Stimulated activated CD4-positive, alpha-beta T cell treated with anti-CD3 and anti-CD28 coated beads, TNF-alpha, amount 100 ng/mL, for 4 hours (primary cell): ENCODE data around the gene CREBBP.
"Not testable (repeated sequence)": the region's sequence is repeated elsewhere in the genome, so short reads cannot be mapped to it uniquely, and the experiment has no call there.

Experiments
- DNase-seq, 3 experiments: peaks; one replicate each; pipeline ENCODE4 v3.0.0-alpha.2; 2020; ENCODE audit warnings: low read depth in 3 of 3

The CREBBP gene

DNA sequence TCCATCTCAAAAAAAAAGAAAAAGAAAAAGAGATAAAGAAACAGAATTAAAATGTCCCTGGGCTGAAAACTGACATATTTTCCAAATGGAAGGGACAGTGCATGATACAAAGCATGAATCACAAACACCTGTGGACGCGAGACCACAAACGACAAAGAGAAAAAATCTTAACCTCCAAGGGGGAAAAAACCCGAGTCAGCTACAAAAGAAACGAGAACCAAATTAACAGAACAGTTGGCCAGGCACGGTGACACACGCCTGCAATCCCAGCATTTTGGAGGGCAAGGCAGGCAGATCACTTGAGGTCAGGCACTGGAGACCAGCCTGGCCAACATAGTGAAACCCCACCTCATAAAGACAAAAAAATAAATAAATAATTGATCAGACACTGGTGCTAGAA, 165.1 kb downstream of the CREBBP start:
- DNase-seq, result no peak

DNA sequence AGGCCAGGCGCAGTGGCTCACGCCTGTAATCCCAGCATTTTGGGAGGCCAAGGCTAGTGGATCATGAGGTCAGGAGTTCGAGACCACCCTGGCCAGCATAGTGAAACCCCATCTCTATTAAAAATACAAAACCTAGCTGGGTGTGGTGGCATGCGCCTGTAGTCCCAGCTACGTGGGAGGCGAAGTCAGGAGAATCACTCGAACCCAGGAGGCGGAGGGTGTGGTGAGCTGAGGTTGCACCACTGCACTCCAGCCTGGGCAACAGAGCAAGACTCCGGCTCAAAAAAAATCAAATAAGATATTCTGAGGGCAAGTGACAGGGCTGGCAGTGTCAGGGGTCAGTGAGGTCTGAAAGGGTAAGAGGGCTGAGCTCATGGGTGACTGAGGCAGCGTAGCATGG, 166.1 kb downstream of the CREBBP start:
- not testable (repeated sequence) for DNase-seq

DNA sequence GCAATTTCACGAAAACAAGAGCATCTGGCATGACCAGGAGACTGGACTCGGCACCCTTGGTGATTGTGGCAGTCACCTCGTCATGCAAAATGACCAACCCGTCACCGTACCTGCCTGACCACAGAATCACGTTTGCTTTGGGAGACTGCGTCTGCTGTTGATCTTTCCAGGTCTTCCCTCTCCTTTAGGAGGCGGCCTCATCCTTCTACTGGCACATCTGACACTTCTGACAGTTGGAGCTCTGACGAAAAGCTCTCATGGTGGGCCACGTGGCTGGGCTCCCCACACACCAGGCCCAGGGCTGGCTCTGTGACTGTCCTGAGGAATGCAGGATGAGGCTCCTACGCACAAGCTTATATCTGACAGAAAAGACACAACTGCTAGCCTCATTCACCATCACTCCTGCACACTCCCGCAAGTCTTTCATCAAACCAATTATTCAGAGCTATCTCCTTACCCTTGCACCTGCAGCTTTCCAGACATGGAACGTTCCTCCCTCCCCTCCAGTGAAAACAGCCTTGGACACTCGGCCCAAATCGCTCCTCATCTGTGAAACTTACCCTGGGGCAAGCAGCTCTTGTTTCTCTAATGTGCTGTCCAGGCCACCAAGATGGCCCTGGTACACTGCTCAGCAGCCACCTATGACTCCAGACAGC, 166.8 kb downstream of the CREBBP start:
- no peak for DNase-seq

DNA sequence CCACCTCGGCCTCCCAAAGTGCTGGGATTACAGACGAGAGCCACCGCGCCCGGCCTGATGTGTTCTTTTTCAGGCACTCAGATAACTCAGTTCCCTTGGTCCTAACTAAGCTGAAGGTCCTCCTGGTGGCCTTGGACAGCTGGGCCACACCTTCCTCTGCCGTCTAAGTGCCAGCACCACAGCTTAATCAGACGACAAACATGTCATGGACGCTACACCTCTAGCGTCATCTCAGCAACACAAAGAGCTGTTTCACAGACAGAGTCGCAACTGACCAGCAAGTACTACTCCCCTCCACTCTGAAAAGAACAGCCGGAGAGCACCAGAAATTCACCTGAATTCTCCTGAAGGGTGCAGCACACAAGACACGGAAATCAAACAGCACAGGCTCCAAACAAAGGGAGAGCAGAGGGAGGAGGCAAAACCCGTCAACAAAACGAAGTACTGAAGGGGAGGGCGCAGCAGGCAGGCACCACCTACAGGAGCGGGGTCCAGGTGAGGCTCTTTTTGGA, 167.6 kb downstream of the CREBBP start:
- DNase-seq, result no peak

DNA sequence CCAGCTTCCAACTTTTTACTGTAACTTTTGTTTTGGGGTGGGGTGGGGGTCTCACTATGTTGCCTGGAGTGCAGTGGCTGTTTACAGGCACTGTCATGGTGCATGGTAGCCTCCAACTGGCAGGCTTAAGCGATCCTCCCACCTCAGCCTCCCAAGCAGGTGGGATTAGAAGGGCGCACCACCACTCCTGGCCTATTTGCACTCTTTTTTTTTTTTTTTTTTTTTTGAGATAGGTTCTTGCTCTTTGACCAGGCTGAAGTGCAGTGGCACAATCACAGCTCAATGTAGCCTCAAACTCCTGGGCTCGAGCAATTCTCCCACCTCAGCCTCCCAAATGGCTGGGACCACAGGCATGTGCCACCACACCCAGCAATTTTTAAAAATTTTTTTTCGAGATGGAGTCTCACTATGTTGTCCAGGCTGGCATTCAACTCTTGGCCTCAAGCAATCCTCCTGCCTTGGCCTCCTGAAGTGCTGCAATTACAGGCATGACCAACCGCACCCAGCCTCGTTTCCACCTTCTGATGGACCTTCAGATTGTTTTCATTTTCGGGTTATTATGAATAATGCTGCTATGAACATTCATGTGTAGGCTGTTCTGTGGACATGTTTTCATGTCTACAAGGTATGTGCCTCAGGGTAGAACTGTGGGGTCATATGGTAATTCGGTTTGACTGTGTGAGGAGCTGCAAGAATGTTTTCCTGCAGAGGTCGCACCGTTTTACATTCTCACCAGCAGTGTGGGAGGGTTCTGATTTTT, 174.1 kb downstream of the CREBBP start:
- no peak for DNase-seq

DNA sequence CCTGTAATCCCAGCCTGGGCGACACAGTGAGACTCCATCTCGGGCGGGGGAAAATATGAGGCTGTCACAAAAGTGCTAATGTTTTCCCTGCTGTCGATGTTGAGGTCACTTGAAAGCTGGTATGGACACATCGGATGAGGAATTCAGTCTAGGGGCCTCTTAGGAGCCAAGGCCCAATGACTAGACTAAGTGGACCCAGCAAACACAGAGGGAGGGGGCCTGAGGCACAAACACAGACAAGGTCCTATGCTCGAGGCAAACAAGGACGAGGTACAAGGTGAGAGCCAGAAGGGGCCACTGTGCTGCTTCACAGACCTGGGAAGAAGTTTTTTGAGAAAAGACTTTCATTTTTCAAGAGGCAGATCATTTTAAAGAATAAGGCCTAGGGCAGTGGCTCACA, 178.4 kb downstream of the CREBBP start:
- DNase-seq, result no peak

DNA sequence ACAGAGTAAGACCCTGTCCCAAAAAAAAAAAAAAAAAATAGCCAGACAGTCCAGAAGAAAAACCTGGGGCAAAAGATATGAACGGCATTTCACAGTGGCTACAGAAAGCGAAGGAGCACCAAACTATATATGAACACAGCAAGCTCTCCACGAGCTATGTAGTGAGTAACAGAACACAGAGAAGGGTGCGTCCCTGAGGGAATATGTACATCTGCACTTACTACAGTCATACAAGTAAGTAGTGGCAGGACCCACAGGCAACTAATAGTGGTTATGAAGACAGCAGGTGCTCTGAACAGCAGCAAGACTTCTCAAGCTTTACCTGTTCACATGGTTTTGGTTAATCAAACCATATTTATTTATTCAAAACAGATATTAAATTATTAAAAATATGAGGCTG, 179.0 kb downstream of the CREBBP start:
- no peak for DNase-seq

DNA sequence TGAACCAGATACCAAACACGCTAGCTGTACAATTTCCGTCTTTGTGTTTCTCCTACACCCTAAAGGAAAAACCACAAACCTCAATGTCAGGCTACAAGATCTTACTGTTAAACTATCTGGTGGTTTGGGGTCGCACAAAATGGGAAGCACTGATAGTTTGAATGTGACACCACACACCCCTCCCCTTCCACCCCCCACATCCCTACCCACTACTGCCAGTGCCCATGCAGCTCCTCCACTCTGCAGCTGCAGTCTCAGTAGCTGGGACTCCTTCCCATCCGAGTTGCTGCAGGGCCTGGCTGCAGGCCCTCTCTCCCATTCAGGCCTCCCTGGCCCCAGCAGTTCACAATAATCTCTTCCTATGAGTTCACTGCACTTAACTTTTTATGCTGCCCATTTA, 181.6 kb downstream of the CREBBP start:
- no peak for DNase-seq

DNA sequence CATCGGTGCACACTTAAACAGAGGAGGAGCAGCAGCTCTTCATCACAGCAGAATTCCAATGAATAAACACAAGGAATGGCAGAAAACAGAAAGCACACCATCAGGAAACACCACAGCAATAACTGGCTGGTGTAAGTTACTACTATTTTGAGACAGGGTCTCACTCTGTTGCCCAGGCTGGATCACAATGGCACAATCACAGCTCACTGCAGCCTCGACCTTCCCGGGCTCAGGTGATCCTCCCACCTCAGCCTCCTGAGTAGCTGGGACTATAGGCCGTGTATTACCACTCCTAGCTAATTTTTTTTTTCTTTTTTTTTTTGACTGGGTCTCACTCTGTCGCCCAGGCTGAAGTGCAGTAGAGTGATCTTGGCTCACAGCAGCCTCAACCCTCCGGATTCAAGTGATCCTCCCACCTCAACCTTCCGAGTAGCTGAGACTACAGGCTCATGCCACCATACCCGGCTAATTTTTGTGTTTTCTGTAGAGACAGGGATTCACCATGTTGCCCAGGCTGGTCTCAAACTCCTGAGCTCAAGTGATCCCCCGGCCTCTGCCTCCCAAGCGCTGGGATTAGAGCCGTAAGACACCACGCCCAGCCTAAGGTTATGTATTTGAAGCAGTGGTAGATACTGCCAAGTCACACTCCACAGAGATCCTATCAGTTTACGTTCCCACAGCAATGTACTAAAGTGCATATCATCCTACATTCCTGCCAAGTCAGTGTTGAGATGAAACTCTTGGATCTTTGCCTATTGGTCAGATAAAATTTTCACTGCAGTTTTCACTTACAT, 183.9 kb downstream of the CREBBP start:
- no peak for DNase-seq

DNA sequence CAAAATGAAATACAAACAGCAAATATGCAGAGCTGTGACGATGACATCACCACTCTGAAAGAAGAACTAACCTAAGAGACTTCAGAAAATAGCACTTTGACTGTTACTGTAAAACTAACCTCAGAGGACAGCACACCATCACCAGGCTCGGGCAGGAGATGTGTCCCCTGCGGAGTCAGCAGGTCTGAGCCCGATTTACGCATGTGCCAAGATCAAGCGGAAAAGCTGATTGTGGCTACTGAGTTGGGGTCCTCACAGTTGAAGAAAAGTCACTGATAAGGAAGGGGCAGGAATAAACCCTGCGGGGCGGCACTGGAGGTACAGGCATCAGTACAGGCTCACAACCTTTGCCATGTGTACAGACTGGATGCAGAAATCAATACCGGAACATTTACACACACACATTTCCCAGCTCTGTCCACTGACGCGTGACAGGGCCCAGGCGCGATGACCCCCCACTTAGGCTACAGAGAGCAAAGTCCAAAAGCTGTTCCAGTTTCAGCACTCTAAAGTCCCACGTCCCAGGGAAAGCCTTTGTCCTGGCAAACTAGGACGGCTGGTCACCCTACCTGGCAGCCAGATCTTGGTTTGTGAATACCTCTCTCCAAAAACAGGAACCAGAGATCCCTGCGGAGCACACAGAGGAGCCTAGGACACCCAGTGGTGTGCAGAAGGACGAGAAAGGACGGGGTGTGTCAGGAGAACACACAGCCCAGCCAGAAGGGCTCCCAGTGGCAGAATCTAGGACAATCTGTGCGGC, 184.7 kb downstream of the CREBBP start:
- no peak for DNase-seq

DNA sequence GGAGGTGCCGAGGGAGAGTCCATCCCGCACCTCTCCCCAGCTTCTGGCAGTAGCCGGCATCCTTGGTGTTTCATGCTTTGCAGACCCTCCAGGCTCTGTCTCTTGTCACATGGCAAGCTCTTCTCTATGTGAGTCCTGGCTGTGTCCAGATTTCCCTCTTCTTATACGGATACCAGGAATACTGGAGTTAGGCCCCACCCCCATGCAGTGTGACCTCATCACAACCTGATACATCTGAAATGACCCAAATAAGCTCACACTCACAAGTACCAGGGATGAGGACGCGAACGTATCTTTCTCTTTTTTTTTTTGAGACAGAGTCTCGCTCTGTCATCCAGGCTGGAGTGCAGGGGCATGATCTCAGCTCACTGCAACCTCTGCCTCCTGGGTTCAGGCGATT, 186.5 kb downstream of the CREBBP start:
- no peak for DNase-seq

DNA sequence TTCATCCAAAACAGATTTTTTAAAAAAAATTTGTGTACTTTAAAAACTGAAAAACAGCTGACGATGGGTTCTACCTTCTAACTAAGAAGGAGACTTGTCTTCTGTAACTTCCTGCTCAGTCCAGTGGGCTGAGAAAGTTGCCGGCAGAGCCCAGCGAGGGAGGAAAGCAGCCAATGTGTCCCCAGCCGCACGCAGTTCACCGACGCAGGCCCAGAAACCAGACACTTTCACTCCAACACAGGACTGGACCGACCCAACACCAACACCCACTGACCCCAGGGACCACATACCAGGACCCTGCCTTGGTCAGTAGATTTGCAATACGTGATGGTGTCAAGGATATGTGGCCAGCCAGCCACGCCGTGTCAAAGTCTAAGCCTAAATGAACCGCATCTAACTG, 188.8 kb downstream of the CREBBP start:
- DNase-seq, result no peak

DNA sequence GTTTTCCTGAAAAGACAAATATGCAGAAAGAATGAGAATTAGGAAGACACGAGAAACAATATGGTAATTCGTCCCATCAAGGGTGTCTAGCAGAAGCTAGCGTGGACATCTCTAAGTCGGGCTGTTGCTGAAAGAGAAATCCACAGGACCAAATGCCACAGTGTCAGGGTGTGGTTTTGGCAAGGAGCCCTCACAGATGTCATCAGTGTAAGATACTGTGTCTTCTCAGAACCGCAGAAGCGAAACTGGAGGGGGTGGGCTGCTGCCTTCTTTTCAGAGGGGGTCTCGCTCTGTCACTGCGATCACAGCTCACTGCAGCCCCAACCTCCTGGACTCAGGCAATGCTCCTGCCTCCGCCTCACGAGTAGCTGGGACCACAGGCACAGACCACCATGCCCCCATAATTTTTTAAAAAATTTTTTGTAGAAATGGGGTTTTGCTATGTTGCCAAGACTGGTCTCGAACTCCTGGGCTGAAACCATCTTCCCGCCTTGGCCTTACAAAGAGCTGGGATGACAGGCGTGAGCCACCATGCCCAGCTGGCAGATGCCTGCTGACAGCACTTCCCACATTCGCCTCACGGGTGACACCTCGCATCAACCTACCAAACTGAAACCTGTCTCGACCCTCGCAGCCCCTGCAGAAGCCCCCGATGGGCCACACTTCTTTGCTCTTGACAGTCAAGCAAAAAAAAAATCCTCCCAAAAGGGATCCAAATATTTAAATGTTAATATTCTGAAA, 189.4 kb downstream of the CREBBP start:
- no peak for DNase-seq

DNA sequence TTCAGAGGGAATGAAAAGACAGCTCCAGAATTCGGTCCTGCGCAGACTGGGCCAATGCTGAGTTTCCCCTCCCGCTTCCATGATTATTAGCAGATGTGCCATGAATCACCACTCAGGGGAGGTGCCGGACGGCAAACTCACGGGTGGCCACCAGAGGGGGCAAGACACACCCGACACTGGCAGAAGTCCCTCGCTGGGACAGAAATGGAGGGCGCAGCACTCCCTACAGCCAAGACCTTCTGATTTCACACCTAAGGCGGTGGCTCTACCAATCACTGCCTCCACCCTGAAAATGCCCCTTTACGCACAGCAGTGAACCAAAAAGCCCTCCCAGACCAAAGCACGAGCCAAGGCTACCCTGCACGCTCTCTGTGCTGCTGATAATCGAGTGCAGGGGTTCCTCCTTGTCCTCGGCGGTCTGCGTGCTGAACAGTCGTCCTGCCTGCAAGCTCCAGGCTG, 190.0 kb downstream of the CREBBP start:
- peak; percentile 69 to 71 (median 71) for DNase-seq

DNA sequence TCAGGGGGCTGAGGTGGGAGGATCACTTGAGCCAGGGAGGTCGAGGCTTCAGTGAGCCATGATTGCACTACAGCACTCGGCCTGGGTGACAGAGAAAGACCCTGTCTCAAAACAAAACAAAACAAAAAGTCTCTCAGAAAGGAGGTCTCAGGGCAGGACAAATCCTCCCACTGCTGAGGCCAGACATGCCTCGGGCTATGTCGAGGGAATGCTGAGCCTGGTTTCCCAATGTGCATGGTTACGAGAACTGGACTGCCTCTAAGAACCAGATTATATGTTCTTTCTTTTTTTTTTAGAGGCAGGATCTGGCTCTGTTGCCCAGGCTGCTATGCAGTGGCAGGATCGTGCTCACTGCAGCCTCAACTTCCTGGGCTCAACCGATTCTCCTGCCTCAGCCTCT, 190.8 kb downstream of the CREBBP start:
- DNase-seq, result no peak

DNA sequence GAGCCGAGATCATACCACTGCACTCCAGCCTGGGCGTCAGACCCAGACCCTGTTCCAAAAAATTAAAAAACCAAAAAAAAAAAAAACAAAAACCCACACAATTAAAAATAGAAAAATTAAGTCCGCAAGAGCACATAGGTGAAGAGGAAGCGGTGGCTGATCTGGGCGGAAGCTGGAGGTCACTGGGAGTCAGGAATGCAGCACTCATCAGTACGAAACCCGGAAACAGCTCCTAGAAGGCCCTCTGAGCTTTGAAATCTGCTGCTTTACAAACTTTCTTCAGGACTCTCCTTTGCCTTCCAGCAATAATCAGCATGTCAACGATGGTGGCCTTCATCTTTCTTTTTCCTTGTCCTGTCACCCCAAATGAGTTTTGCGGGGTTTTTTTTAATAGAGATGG, 192.7 kb downstream of the CREBBP start:
- no peak for DNase-seq

DNA sequence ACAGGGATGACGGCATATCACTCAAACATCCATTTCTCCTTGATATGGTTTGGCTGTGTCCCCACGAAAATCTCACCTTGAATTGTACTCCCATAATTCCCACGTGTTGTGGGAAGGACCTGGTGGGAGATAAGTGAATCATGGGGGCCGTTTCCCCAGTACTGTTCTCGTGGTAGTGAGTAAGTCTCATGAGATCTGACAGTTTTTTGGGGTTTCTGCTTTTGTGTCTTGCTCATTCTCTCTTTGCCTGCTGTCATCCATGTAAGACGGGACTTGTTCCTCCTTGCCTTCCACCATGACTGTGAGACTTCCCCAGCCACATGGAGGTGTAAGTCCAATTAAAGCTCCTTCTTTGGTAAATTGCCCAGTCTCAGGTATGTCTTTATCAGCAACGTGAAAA, 193.5 kb downstream of the CREBBP start:
- DNase-seq, result no peak

DNA sequence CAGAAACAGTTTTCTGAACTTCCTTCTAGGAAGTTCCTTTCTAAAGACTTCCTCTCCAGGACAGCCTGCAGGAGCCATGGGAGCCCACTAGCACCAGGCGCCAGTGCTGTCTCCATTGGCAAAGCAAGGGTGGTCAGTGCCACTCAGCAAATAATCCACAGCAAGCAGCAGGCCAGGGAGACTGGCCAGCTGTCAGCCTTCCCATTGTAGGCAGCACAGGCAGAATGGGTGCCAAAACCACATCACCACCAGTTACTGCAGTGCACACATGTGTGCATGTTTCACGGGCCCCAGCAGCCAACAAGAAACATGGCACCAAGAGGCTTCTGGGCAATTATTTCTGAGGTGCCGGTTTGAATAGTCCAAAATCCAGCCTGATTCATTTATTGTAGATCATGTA, 199.3 kb downstream of the CREBBP start:
- DNase-seq, result no peak

DNA sequence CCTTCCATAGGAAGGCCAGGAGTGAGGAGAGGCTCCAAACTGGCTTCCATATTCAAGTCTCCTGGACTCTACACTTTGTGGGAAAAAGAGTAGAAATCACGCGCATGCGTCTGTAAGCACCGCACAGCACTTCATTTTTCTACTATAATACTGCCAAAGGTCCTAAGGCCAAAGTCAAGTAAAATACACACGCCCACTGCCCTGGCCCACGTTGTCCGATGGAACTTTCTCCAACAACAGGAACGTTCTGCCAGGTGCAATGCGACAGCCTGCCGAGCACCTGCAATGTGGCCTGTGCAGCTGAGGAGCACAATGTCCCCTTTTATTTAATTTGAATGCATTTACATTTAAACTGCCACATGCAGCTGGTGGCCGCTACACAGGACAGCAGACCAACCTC, 202.5 kb downstream of the CREBBP start:
- no peak for DNase-seq

DNA sequence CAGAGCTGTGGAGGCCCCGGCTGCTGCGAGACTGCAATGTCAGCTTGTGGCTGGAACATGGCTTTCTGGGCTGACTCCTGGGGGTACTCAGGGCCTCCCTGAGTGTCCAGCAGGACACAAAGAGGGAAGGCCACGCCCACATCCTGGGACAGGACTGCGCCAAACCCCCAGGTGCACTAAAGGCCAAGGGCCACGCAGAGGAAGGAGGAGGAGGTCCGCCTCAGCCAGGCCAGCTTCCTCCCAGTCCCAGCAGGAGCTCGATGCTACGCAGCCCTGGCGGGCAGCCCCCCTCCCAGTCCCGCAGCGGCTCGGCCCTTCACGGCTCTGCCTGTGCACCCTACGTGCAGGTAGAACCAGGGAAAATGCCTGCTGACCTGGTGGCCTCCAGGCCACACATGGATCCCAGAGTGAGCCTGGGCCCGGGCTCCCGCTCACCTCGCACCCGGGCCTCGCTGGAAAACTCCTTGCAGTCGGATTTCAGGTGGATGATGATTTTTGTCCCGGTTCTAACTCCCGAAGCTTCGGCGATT, 204.8 kb downstream of the CREBBP start:
- no peak for DNase-seq
